HCT116 (cell line): ENCODE results near the gene OR5A1. TPM values are rescaled to one million over a fixed set of nuclear protein-coding genes. Genes with fewer than 3 reads are reported as not detected.

ENCODE experiments used
- ATAC-seq: fragments of 200-7000 bp; cut with Tn5 transposase; 2 replicates; pipeline ENCODE4 v1.9.1; 2020; ENCODE audit warnings: mild to moderate bottlenecking, moderate library complexity
- BruUV-seq: library from RNA; stranded (reverse); fragments of 400-500 nt; replicated peaks from 2 replicates; lab custom pipeline; 2021; lab: Mats Ljungman, UMichigan
- CTCF ChIA-PET: fragments of 300-600 bp; sonication (Branson Sonifier 250); formaldehyde crosslinking; loops from one replicate; lab custom pipeline; 2021; ENCODE audit warnings: antibody characterized with exemption; lab: Charles Lee
- POLR2A ChIA-PET: fragments of 300-600, 350-600 bp; sonication (Branson Sonifier 250); formaldehyde crosslinking; loops from one replicate; lab custom pipeline; 2021; ENCODE audit warnings: antibody characterized with exemption; lab: Charles Lee
- RAD21 ChIA-PET, 2 experiments: fragments of 300-600 bp; sonication (Branson Sonifier 250); formaldehyde crosslinking; loops; one replicate each; lab custom pipeline; 2023; ENCODE audit warnings: low total read pairs in 2 of 2; ENCODE audit not compliant: uncharacterized antibody in 2 of 2, unreplicated experiment in 2 of 2, low non-redundant PET in 1 of 2; lab: Charles Lee
- DNase-seq: peaks from one replicate; pipeline ENCODE4 v3.0.0-alpha.2; 2010; ENCODE audit warnings: low read depth, low spot score
- H2AFZ ChIP-seq: fragments of 200-600 bp; shearing (Covaris generic), sonication (generic); 2 replicates; pipeline ENCODE4 v1.6.1; 2017; ENCODE audit warnings: low read depth, mixed run types, mixed read lengths, antibody characterized with exemption, low read length; ENCODE audit not compliant: poor library complexity, severe bottlenecking
- H3K27ac ChIP-seq: 2 replicates; pipeline ENCODE4 v1.5.1; 2012; ENCODE audit warnings: low read depth, low read length
- H3K27me3 ChIP-seq: fragments of 200-600 bp; sonication (generic); 2 replicates; pipeline ENCODE4 v1.6.1; 2016; ENCODE audit warnings: mixed run types, low read length, mixed read lengths; ENCODE audit not compliant: insufficient read depth
- H3K36me3 ChIP-seq, 2 experiments: fragments of 200-500 bp in 1 of 2; fragments of 200-600 bp in 1 of 2; sonication (Bioruptor generic) in 1 of 2; sonication (generic) in 1 of 2; 2 replicates each; pipeline versions ENCODE4 v1.5.1 to v1.6.1; 2014 to 2016; ENCODE audit warnings: low read length in 2 of 2, inconsistent platforms in 1 of 2, mixed read lengths in 1 of 2, mixed run types in 1 of 2; ENCODE audit not compliant: insufficient read depth in 2 of 2, control insufficient read depth in 1 of 2
- H3K4me1 ChIP-seq, 2 experiments: fragments of 200-600 bp in 1 of 2; sonication (generic) in 1 of 2; 2 replicates each; pipeline versions ENCODE4 v1.5.1 to v1.6.1; 2012 to 2017; ENCODE audit warnings: low read length in 2 of 2, inconsistent platforms in 1 of 2, mild to moderate bottlenecking in 1 of 2, mixed read lengths in 1 of 2, mixed run types in 1 of 2, moderate library complexity in 1 of 2; ENCODE audit not compliant: insufficient read depth in 2 of 2, control insufficient read depth in 1 of 2
- H3K4me2 ChIP-seq: fragments of 200-600 bp; sonication (generic); 2 replicates; pipeline ENCODE4 v1.6.1; 2017; ENCODE audit warnings: mixed run types, low read length, mixed read lengths
- H3K4me3 ChIP-seq, 2 experiments: fragments of 200-600 bp in 1 of 2; sonication (generic) in 1 of 2; replicated peaks in 1 of 2; 2 replicates each; pipeline ENCODE4 v1.5.1; 2011 to 2016; ENCODE audit warnings: low read length in 2 of 2, control low read depth in 1 of 2, low read depth in 1 of 2, mild to moderate bottlenecking in 1 of 2, mixed read lengths in 1 of 2, mixed run types in 1 of 2
- H3K79me2 ChIP-seq: fragments of 200-600 bp; sonication (generic); 2 replicates; pipeline ENCODE4 v1.6.1; 2017; ENCODE audit warnings: mild to moderate bottlenecking, mixed run types, low read length, moderate library complexity, mixed read lengths; ENCODE audit not compliant: insufficient read depth
- H3K9ac ChIP-seq: fragments of 200-600 bp; sonication (generic); 2 replicates; pipeline ENCODE4 v1.6.1; 2016; ENCODE audit warnings: low read length, mixed read lengths
- H3K9me2 ChIP-seq: fragments of 200-600 bp; sonication (generic), shearing (Covaris generic); 2 replicates; pipeline ENCODE4 v1.6.1; 2017; ENCODE audit warnings: mixed run types, mild to moderate bottlenecking, moderate library complexity; ENCODE audit not compliant: insufficient read depth
- H3K9me3 ChIP-seq, 2 experiments: fragments of 200-500 bp in 1 of 2; fragments of 200-600 bp in 1 of 2; sonication (Bioruptor generic) in 1 of 2; sonication (generic) in 1 of 2; 2 replicates each; pipeline ENCODE4 v1.6.1; 2014 to 2017; ENCODE audit warnings: low read length in 2 of 2, mixed read lengths in 2 of 2, inconsistent platforms in 1 of 2, low read depth in 1 of 2, mild to moderate bottlenecking in 1 of 2, mixed run types in 1 of 2, moderate library complexity in 1 of 2; ENCODE audit not compliant: control insufficient read depth in 1 of 2, insufficient read depth in 1 of 2
- H4K20me1 ChIP-seq: fragments of 200-600 bp; sonication (generic), shearing (Covaris generic); 2 replicates; pipeline ENCODE4 v1.6.1; 2017; ENCODE audit warnings: mixed run types, mild to moderate bottlenecking, moderate library complexity; ENCODE audit not compliant: insufficient read depth
- RAD21 ChIP-seq: IDR thresholded peaks from 2 replicates; pipeline ENCODE4 v1.6.1; 2012; ENCODE audit warnings: low read depth, mild to moderate bottlenecking
- intact Hi-C: fragments of 100-400 bp; cut with micrococcal nuclease; formaldehyde crosslinking; loops from 2 replicates; pipeline ENCODE4 v1.10.0; 2022
- total RNA-seq: library from RNA; stranded (reverse); gene quantifications from one replicate; pipeline ENCODE4 v1.2.1, GENCODE V29; 2021; ENCODE audit not compliant: unreplicated experiment
- TF ChIP-seq, protein P1 (sequence below), 3 experiments: fragments of 200-600 bp in 1 of 3; sonication (generic) in 1 of 3; IDR thresholded peaks in 2 of 3; conservative IDR thresholded peaks in 1 of 3; 2 replicates each; pipeline ENCODE4 v1.5.1; 2012 to 2017; ENCODE audit warnings: low read depth in 2 of 3, low read length in 2 of 3, antibody characterized with exemption in 1 of 3, borderline replicate concordance in 1 of 3, control low read depth in 1 of 3, mild to moderate bottlenecking in 1 of 3, mixed read lengths in 1 of 3, mixed run types in 1 of 3, moderate library complexity in 1 of 3; ENCODE audit not compliant: insufficient read depth in 1 of 3

The OR5A1 gene
- total RNA-seq, 1 experiment from 2014 or later, result not detected

DNA sequence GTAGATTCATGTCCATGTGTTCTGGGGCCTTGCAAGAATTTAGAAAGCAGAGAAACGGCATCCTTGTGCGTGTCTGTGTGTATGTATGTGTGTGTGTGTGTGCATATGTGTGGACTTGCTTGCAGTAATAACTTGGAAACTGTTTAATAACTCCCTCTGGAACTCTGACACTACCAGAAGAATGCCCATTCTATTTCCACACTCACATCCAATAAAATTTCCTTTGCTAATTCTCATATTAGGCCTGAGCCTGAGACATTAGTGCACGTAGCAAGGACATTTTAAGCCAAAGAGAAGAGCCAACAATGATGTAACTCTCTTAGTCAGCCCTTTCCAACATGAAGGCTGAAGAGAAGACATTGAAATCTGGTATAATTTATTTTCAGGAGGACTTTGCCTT, 23.6 kb downstream of the OR5A1 start (continued):
- TF ChIP-seq, protein P1, sequence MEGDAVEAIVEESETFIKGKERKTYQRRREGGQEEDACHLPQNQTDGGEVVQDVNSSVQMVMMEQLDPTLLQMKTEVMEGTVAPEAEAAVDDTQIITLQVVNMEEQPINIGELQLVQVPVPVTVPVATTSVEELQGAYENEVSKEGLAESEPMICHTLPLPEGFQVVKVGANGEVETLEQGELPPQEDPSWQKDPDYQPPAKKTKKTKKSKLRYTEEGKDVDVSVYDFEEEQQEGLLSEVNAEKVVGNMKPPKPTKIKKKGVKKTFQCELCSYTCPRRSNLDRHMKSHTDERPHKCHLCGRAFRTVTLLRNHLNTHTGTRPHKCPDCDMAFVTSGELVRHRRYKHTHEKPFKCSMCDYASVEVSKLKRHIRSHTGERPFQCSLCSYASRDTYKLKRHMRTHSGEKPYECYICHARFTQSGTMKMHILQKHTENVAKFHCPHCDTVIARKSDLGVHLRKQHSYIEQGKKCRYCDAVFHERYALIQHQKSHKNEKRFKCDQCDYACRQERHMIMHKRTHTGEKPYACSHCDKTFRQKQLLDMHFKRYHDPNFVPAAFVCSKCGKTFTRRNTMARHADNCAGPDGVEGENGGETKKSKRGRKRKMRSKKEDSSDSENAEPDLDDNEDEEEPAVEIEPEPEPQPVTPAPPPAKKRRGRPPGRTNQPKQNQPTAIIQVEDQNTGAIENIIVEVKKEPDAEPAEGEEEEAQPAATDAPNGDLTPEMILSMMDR (IDR thresholded peaks at IDR 0.05 in 2 of 3, conservative IDR thresholded peaks at IDR 0.05 in 1 of 3; ENCODE audit: borderline replicate concordance in 1 of 3, insufficient read depth in 1 of 3, low read depth in 2 of 3, low read length in 2 of 3), result no peak
- TF ChIP-seq, all 23 proteins: peak for 0

DNA sequence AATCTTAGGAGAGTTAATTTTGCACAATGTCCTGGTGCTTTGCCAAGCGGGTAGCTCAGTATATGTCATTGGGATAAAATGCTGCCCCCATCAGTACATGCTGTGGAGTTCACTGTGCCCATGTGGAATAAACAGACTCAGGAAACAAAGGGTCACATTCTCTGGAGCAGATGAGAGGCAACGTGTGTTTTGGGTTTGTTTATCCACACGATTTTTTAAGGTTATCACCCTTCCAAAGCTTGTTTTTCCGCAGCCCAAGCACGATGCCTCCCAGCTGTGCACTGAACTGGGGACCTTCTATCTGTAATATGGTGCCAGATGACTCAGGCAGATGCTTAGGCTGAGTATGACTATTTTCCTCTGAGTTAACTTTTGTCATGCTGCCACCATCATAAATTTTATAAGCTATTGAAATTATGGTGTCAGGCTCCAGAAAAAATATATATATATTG, 26.9 kb downstream of the OR5A1 start:
- no peak overlapping the region for H3K9ac ChIP-seq
- no peaks in the 10 kb centered on the region for H3K4me1 ChIP-seq
- ATAC-seq (peak; percentile 72), DNase-seq (no peak)
- POLR2A ChIA-PET, result interaction anchor here (1.0 kb wide), 1 partner anchor 9 kb away, joined by 3 read pairs; no protein-coding TSS in a partner anchor
- H3K36me3 ChIP-seq, result no peaks in the 10 kb centered on the region
- H3K4me2 ChIP-seq, result no peak overlapping the region
- no peak overlapping the region for H2AFZ ChIP-seq
- no peak for TF ChIP-seq RAD21
- TF ChIP-seq, protein P1 (IDR thresholded peaks at IDR 0.05 in 2 of 3, conservative IDR thresholded peaks at IDR 0.05 in 1 of 3; ENCODE audit: borderline replicate concordance in 1 of 3, insufficient read depth in 1 of 3, low read depth in 2 of 3, low read length in 2 of 3), result peak in 1 of 3 experiments; percentile 5; a peak in 2 of 6 replicates
- H3K27me3 ChIP-seq, result no peaks in the 10 kb centered on the region
- H3K9me3 ChIP-seq, result no peaks in the 10 kb centered on the region
- no TSS peak for BruUV-seq
- CTCF ChIA-PET, result interaction anchor here (0.9 kb wide), 1 partner anchor 74 kb away, joined by 3 read pairs; no protein-coding TSS in a partner anchor
- H3K79me2 ChIP-seq, result no peaks in the 10 kb centered on the region
- H4K20me1 ChIP-seq, result no peaks in the 10 kb centered on the region
- RAD21 ChIA-PET, result no interaction called here
- no peak overlapping the region for H3K27ac ChIP-seq
- no peaks in the 10 kb centered on the region for H3K9me2 ChIP-seq
- no peak overlapping the region for H3K4me3 ChIP-seq
- intact Hi-C loops, result no loop called here
